DMS53 (cell line): Measurements from ENCODE around the gene GPC5.
A peak's percentile ranks its signal among the peaks of the same experiment; 100 is the strongest.
"Not testable (repeated sequence)": the region's sequence is repeated elsewhere in the genome, so short reads cannot be mapped to it uniquely, and the experiment has no call there.

Source experiments
- DNase-seq: peaks from one replicate; lab custom pipeline; 2025; lab: John Stamatoyannopoulos, UW

Gene GPC5

GRCh38 chr13:92290718-92291307 lies 892.4 kb downstream of the GPC5 start:
- DNase-seq = not testable (repeated sequence)

DNA sequence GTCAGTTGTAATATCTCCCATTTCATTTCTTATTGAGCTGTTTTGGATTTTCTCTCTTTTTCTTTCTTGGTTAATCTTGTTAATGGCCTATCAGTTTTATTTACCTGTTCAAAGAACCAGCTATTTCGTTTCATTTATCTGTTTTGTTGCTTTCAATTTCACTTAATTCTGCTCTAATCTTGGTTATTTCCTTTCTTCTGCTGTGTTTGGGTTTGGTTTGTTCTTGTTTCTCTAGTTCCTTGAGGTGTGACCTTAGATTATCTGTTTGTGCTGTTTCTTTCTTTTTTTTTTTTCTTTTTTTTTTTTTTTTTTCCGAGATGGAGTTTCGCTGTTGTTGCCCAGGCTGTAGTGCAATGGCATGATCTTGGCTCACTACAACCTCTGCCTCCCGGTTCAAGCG lies 896.1 kb downstream of the GPC5 start:
- DNase-seq = not testable (repeated sequence)

DNA sequence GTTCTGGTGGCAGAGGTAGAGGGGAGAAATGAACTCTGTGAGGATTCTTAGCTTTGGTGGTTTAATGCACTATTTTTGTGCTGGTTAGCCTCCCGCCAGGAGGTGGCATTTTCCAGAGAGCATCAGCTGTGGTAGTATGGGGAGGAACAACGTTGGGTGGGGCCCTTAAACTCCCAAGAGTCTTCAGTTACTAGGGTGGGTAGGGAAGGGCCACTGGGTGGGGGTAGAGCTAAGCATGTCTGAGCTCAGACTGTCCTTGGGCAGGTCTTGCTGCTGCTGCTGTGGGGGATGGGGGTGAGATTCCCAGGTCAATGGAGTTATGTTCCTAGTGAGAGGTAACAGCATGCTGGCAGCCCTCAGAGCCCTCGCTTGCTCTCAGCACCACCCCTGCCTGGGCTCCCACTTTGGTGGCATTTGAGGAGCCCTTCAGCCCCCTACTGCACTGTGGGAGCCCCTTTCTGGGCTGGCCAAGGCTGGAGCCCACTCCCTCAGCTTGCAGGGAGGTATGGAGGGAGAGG lies 897.8 kb downstream of the GPC5 start:
- DNase-seq = not testable (repeated sequence)

DNA sequence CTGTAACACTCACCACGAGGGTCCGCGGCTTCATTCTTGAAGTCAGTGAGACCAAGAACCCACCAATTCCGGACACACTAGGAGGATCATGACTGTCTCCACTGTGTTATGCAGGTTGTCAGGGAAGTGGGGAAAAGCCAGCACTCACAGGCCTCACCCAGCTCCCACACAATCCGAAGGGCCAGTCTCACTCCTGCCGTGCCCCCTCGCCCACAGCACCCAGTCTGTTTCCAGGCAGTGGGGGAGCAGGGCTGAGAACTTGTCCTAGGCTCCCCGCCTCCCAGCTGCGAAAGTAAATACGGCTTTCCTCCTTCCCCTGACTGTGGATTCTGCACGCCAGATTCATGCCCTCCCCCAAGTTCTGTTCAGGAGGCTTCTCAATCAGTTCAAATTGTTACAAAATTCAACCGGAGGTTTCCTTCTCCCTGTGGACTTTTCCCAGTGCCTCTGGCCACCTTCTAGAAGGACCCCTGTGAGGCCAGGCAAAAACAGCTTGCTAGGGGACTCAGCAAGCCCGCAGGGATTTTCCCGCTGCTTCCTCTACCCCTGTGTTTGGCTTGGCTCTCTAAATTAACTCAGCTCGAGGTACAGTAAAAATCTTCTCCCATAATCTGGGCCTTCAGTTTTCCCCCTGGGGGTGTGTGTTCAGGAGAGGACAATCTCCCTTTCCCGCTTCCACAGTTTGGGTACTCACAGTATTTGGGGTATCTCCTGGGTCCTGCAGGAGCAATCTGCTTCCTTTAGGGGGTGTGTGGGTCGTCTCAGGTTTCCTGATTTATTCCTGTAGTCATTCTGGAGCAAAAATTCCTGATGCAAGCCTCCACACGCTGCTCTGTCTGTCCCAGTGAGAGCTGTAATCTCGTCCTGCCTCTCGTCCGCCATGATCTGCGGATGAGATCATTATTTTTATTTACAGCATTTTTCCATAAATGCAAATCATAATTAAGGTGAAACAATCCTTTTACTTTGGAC lies 899.8 kb downstream of the GPC5 start:
- DNase-seq = no peak

- DNase-seq = no peak
These were observed 902.2 kb downstream of the GPC5 start for GRCh38 chr13:92300651-92301050.

DNA sequence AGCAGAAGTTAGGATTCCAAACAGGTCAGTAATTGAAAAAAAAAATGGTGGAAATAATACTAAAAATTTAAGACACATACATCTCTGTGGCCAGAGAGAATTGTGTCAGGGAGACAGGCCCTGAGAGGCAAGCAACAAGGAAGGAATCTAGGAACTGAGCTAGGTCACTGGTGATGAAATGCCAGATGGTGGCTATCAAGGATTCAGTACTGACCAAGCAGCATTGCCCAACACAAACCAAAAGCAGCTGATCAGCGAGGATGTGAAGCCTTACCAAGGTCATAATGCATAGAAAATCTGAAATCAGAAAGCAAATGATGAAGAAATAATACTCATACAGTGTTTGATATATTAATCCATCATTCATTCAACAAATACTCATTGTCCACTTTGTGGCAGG lies 905.0 kb downstream of the GPC5 start:
- no peak for DNase-seq

DNA sequence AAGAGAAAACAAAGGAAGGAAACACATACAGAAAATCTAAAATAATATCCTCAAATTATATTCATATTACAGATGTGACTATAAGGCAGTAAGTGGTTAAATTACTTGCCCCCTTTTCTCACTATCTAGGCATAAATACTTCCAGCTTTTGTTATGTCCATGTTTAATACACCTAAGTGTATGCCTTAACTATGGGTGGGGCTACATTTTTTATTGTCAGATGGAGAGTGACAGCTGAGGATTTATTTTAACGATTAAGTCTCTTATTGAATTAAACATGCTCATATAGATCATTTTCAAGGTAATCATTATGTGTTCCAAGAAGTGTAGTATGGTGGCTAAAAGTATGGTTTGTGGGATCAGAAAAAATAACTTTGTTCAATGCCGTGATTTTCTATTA lies 909.3 kb downstream of the GPC5 start:
- DNase-seq = no peak

DNA sequence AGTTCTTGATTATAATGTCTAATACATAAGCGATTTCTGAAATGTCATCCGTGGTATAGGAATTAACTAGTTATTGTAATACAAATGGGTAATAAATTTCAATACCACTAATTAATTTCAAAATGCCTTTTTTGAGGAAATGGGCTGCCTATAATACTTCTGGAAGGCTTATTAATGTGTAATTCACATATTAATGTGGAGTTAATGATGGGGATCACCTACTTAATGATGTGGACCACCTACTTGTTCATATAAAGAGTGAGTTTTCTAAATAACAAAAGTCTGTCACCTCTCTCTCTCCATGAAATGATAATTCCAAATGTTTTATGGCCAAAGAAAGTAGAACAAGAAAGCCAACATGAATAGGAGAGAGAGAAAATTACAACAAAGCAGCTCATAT lies 914.4 kb downstream of the GPC5 start:
- DNase-seq = no peak

- no peak for DNase-seq
These were observed 915.0 kb downstream of the GPC5 start for GRCh38 chr13:92313382-92313781.

DNA sequence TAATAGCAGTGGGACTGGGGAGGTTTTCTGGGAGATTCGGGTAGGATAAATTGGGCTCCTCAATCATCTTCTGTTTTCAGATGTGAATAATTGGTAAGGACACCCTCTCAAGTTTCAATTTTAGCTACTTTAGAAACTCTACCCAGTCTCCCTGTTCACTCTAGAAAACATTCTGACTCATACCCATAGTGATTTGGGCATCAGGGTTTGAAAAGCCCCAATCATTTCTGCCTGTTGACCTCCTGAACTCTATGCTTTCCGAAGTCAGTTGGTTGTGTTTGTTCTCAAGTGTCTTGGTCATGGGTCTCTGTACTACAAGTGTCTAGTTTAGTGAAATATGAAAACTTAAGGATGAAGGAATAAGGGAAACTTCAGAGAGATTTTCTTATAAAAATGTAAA lies 916.8 kb downstream of the GPC5 start:
- DNase-seq = no peak

DNA sequence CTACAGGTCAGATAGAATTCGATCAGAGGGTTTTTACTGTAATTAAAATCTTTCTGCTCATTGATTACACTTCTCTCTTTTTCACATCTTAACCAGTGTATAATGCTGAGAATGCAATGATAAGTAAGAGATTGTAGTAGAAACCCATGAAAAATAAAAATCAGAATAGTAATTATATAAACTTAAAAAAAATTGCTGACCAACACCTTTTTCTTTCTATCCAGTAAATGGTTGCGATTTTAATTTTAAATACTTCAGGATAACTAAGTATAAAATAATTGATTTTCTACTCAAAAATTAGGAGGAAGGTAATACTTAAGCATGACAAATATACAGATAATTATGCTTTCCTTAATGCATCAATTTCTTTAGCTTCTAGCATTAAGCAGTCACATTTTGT lies 917.6 kb downstream of the GPC5 start:
- DNase-seq = no peak

DNA sequence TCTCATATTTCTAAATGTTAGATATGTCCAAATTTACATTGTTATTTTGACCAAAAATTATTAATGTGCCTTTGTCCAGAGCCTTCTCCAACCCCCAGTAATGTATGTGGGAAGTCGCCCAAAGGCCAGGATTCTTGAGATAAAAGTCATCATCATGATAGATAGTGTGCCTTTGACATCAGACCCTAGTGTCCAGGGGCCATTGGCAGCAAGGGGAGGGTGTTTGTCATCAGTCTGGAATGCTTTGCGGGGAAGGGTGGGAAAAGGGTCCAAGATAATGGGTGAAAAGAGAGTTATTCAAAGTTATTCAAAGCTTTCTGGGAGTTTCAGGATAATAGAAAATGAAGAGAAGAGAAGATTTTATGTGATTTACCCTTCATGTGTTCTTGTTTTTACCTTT lies 918.6 kb downstream of the GPC5 start:
- DNase-seq = no peak

- DNase-seq = no peak
These were observed 921.9 kb downstream of the GPC5 start for GRCh38 chr13:92320323-92320722.

GRCh38 chr13:92321174-92321573 lies 922.8 kb downstream of the GPC5 start:
- DNase-seq = no peak

- DNase-seq = no peak
These were observed 947.2 kb downstream of the GPC5 start for GRCh38 chr13:92345627-92346026.

GRCh38 chr13:92346046-92346445 lies 947.6 kb downstream of the GPC5 start:
- no peak for DNase-seq

GRCh38 chr13:92354583-92354982 lies 956.2 kb downstream of the GPC5 start:
- no peak for DNase-seq

DNA sequence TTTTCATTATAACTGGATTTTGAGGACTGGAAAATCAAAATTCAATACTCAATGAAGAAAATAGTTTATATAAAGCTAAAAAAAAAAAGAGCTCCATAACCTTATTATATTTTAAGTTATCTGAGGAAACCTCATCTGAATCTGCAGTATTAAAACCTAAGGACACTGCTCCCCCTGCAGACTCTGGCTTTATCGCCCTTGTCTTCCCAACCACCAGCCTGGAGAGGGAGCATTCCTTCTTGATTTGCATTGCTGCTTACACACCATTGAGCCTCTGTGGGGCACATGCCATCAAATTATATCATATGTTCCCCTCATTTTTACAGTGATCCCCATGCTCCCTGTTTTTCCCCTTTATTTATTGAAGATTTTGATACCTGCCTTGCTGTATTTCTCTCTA lies 956.8 kb downstream of the GPC5 start:
- peak; percentile 23 for DNase-seq

DNA sequence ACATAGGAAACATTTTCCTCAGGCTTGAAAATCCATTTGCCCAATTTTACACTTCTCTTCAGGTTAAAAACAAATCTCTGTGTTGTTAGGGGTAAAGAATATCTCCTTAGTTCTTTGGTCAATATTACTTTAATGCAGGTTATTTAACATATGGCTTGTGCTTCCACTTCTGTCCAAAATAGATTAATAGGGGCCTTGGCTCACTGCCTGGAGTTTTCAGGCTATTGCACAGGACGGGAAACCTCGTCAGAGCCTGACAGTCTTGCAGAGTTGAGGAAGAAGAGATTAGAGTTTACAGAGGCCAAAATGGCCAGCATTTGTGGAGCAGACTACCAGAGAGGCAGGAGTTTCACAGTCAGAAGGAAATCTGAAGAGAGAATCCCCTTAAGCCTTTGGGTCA lies 964.3 kb downstream of the GPC5 start:
- DNase-seq = no peak

GRCh38 chr13:92365904-92366303 lies 967.5 kb downstream of the GPC5 start:
- DNase-seq = no peak

GRCh38 chr13:92377396-92377795 lies 979.0 kb downstream of the GPC5 start:
- DNase-seq = no peak

GRCh38 chr13:92379371-92379770 lies 981.0 kb downstream of the GPC5 start:
- DNase-seq = no peak

DNA sequence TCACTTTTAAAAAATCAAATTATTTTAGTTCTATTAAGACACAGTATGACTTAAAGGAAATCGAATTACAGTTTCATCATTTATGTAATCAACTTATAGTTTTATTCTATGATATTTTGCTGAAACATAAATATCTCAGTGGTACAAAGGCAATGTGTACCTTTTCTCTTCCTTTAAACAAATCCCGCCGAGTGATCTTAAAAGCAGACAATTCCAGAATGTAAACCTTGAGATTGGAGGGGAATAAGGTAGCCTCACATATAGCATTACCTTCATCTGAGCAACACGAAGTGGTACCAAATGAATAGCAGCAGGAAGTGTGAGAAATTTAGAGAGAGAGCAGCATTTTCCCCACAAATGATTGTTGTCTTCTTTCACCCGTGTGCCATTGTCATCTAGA lies 986.0 kb downstream of the GPC5 start:
- DNase-seq = no peak
